Neural progenitor cell (in vitro differentiated cells): Measurements from ENCODE around the gene CNTN5.

Experiments
- CTCF ChIP-seq: fragments of 200-600 bp; sonication (generic); IDR thresholded peaks from 2 replicates; pipeline ENCODE4 v1.5.1; 2017; ENCODE audit warnings: antibody characterized with exemption, mild to moderate bottlenecking
- EZH2 ChIP-seq: fragments of 200-600 bp; sonication (generic); IDR thresholded peaks from 2 replicates; pipeline ENCODE4 v1.6.1; 2017; ENCODE audit warnings: antibody characterized with exemption, mild to moderate bottlenecking, moderate library complexity

- TF ChIP-seq CTCF (no peak), EZH2 (no peak)
Observed at GRCh38 chr11:99645934-99646333, 625.2 kb downstream of the CNTN5 start.
